ENCODE data around the gene LDHAL6A. TPM values are rescaled to one million over a fixed set of nuclear protein-coding genes. Genes with fewer than 3 reads are reported as not detected.
"Not testable (repeated sequence)": the region's sequence is repeated elsewhere in the genome, so short reads cannot be mapped to it uniquely, and the experiment has no call there.

LDHAL6A gene
- total RNA-seq (2014; rRNA removed; shearing (Covaris generic); ENCODE audit: low replicate concordance): not detected in 2 replicates

DNA sequence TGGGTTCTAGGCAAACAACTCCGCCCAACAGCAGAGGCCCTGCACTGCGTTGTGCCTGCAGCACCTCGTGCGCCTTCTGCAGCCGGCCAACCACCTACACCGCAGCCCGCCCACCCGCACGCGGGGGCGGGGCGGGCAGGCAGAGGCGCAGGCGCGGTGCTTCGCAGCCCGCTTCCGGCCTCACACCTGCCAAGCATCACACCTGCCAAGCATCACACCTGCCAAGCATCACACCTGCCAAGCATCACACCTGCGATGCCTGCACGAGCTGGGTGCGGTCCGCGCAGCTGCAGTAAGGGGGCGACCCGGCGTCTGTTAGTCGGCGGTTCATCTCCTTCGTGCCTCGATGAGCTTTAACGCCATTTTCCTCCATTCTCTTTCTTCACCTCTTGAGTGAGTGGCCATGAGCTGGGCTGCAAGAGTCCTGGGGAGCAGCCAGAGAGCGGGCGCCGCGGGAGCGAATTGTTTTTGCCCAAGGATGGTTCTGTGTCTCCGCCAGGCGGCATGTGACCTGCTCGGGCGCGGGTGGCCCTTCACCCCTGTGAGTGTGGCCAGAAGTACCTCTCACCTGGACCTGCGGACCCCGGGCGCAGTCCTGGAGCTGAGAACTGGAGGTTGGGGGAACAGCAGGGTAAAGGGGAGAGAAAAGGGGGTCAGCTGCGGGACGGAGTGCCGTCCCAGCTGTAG is at the start of gene LDHAL6A:
LDHAL6A (plus strand) TSS at position 171 of the 687 bp plus-strand sequence. CDS start 825 bp downstream, outside the sequence.
- Histone ChIP-seq H2AFZ (ENCODE audit: low read length) (no peak within 1 kb of the TSS), H3K9me3 (ENCODE audit: low read length) (no peaks in the 10 kb centered on the region), H3K9me2 (replicated peaks; ENCODE audit: insufficient read depth, low read length) (no peaks in the 10 kb centered on the region), H3K36me3 (ENCODE audit: insufficient read depth, low read length) (no peaks in the 10 kb centered on the region), H4K20me1 (ENCODE audit: insufficient read depth, low read depth, low read length) (no peaks in the 10 kb centered on the region), H3K27me3 (ENCODE audit: low read length) (no peaks in the 10 kb centered on the region), H3K4me3 (ENCODE audit: low read length) (no peak within 1 kb of the TSS), H3K9ac (ENCODE audit: low read length) (no peak within 1 kb of the TSS), H3K4me1 (ENCODE audit: low read length) (no peaks in the 10 kb centered on the region), H3K4me2 (ENCODE audit: low read depth, low read length, poor library complexity, severe bottlenecking) (no peak within 1 kb of the TSS), H3K79me2 (ENCODE audit: low read length) (no peaks in the 10 kb centered on the region), H3K27ac (ENCODE audit: low read length) (no peak within 1 kb of the TSS)
- no peak for DNase-seq

DNA sequence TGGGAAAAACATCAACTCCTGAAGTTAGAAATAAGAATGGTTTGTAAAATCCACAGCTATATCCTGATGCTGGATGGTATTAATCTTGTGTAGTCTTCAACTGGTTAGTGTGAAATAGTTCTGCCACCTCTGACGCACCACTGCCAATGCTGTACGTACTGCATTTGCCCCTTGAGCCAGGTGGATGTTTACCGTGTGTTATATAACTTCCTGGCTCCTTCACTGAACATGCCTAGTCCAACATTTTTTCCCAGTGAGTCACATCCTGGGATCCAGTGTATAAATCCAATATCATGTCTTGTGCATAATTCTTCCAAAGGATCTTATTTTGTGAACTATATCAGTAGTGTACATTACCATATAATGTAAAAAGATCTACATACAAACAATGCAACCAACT is 48.3 kb upstream of the LDHAL6A start:
- not testable (repeated sequence) for DNase-seq; H3K4me2 ChIP-seq (ENCODE audit: low read depth, low read length, poor library complexity, severe bottlenecking); H3K4me3 ChIP-seq (ENCODE audit: low read length); H3K9me3 ChIP-seq (ENCODE audit: low read length); H3K9ac ChIP-seq (ENCODE audit: low read length); H3K27me3 ChIP-seq (ENCODE audit: low read length); H2AFZ ChIP-seq (ENCODE audit: low read length); H3K9me2 ChIP-seq (replicated peaks; ENCODE audit: insufficient read depth, low read length); H3K79me2 ChIP-seq (ENCODE audit: low read length); H3K4me1 ChIP-seq (ENCODE audit: low read length); H3K27ac ChIP-seq (ENCODE audit: low read length)
- Histone ChIP-seq H4K20me1 (ENCODE audit: insufficient read depth, low read depth, low read length) (peaks cover 29% of the 10 kb centered on the region), H3K36me3 (ENCODE audit: insufficient read depth, low read length) (peaks cover 46% of the 10 kb centered on the region)

DNA sequence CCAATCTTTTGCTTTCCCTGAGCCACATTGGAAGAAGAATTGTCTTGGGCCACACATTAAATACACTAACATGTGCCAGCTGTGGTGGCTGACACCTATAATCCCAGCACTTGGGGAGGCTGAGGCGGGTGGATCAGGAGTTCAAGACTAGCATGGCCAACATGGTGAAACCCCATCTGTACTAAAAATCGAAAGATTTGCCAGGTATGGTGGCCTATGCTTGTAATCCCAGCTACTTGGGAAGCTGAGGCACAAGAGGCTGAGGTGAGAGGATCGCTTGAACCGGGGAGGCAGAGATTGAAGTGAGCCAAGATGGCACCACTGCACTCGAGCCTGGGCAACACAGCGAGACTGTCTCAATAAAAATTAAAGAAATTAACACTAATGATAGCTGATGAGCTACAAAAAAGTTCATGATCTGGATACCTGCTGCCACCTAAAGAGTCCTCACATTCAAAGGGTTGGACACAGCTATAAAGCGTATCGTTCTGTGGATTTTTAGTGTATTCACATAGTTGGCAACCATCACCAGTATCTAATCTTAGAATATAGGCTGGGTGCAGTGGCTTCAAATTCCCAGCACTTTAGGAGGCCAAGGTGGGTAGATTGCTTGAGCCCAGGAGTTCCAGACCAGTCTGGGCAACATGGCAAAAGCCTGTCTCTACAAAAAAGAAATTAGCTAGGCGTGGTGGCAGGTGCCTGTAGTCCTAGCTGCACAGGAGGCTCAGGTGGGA is 46.9 kb upstream of the LDHAL6A start:
- Histone ChIP-seq H3K9me3 (ENCODE audit: low read length) (no peaks in the 10 kb centered on the region), H3K4me3 (ENCODE audit: low read length) (no peak overlapping the region), H3K9ac (ENCODE audit: low read length) (no peak overlapping the region), H3K9me2 (replicated peaks; ENCODE audit: insufficient read depth, low read length) (no peaks in the 10 kb centered on the region), H2AFZ (ENCODE audit: low read length) (no peak overlapping the region), H4K20me1 (ENCODE audit: insufficient read depth, low read depth, low read length) (peaks cover 16% of the 10 kb centered on the region), H3K36me3 (ENCODE audit: insufficient read depth, low read length) (peaks cover 33% of the 10 kb centered on the region; the same call in 1 of the 2 replicates), H3K27ac (ENCODE audit: low read length) (no peak overlapping the region), H3K27me3 (ENCODE audit: low read length) (no peaks in the 10 kb centered on the region), H3K4me1 (ENCODE audit: low read length) (no peaks in the 10 kb centered on the region), H3K4me2 (ENCODE audit: low read depth, low read length, poor library complexity, severe bottlenecking) (no peak overlapping the region), H3K79me2 (ENCODE audit: low read length) (no peaks in the 10 kb centered on the region)
- DNase-seq: peak; percentile 64

DNA sequence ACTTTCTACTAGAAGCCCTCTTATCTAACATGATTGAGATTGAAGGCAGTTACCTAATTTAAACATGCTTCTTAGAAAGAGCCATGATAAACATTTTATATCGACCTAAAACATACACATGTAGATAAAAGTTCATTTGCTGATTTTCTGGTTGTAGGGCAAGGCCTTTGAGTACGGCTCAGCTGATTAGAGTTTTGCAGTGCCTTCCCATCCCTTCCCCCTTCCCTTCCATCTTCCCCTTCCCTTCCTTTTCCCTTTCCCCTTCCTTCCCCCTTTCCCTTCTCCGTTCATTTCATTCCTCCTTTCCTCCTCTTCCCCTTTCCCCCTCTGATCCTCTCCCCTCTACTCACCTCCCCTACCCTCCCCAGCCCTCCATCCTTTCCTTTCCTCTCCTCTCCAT is 39.2 kb upstream of the LDHAL6A start:
- no peaks in the 10 kb centered on the region for H3K9me3 ChIP-seq (ENCODE audit: low read length)
- H3K4me1 ChIP-seq (ENCODE audit: low read length): no peaks in the 10 kb centered on the region
- H3K27ac ChIP-seq (ENCODE audit: low read length): no peak overlapping the region
- no peaks in the 10 kb centered on the region for H3K79me2 ChIP-seq (ENCODE audit: low read length)
- H3K4me3 ChIP-seq (ENCODE audit: low read length): no peak overlapping the region
- no peak overlapping the region for H2AFZ ChIP-seq (ENCODE audit: low read length)
- DNase-seq: no peak
- no peaks in the 10 kb centered on the region for H4K20me1 ChIP-seq (ENCODE audit: insufficient read depth, low read depth, low read length)
- H3K4me2 ChIP-seq (ENCODE audit: low read depth, low read length, poor library complexity, severe bottlenecking): no peak overlapping the region
- H3K27me3 ChIP-seq (ENCODE audit: low read length): no peaks in the 10 kb centered on the region
- H3K36me3 ChIP-seq (ENCODE audit: insufficient read depth, low read length): no peaks in the 10 kb centered on the region
- H3K9me2 ChIP-seq (replicated peaks; ENCODE audit: insufficient read depth, low read length): no peaks in the 10 kb centered on the region
- no peak overlapping the region for H3K9ac ChIP-seq (ENCODE audit: low read length)

DNA sequence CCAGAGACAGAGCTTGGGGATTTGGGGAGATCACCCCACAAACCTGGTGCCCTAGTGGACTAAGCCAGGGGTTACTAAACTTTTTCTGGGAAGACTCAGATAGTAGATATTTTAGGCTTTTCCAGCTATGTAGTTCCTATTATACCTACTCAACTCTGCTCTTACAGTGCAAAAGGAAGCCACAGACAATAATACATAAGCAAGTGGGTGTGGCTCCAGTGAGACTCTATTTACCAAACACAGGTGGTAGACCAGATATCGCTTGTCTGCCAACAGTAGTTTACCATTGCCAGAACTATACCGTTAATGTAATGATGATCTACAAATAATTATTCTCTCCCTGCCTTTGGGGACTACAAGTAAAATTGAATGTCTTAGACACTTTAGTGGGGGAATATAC is 36.6 kb upstream of the LDHAL6A start:
- H3K36me3 ChIP-seq (ENCODE audit: insufficient read depth, low read length): no peaks in the 10 kb centered on the region
- no peaks in the 10 kb centered on the region for H3K9me2 ChIP-seq (replicated peaks; ENCODE audit: insufficient read depth, low read length)

DNA sequence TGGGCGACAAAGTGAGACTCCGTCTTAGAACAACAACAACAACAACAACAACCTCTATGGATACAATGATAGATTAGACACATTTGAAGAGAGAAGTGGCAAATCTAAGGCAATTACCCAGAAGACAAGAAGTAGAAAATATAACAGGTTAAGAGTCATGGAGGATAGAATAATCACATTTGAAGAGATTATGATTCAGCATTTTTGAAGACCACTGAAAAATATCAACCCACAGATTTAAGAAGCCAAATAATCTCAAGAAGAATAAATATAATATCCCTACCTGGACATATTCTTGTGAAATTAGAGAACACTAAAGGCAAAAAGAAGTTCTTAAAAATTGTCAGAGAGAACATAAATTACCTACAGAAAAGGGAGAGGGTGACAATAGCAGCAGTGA is 35.6 kb upstream of the LDHAL6A start:
- Histone ChIP-seq H3K27me3 (ENCODE audit: low read length) (no peaks in the 10 kb centered on the region), H3K79me2 (ENCODE audit: low read length) (no peaks in the 10 kb centered on the region), H3K4me2 (ENCODE audit: low read depth, low read length, poor library complexity, severe bottlenecking) (no peak overlapping the region), H3K9ac (ENCODE audit: low read length) (no peak overlapping the region), H3K4me3 (ENCODE audit: low read length) (no peak overlapping the region), H3K36me3 (ENCODE audit: insufficient read depth, low read length) (no peaks in the 10 kb centered on the region), H3K4me1 (ENCODE audit: low read length) (no peaks in the 10 kb centered on the region), H4K20me1 (ENCODE audit: insufficient read depth, low read depth, low read length) (no peaks in the 10 kb centered on the region), H3K27ac (ENCODE audit: low read length) (no peak overlapping the region), H3K9me3 (ENCODE audit: low read length) (no peaks in the 10 kb centered on the region), H2AFZ (ENCODE audit: low read length) (no peak overlapping the region), H3K9me2 (replicated peaks; ENCODE audit: insufficient read depth, low read length) (no peaks in the 10 kb centered on the region)
- DNase-seq: no peak

More for the DNA sequence above, 36.6 kb upstream of the LDHAL6A start:
- Histone ChIP-seq H3K4me3 (ENCODE audit: low read length) (no peak overlapping the region), H3K79me2 (ENCODE audit: low read length) (no peaks in the 10 kb centered on the region), H3K4me1 (ENCODE audit: low read length) (no peaks in the 10 kb centered on the region), H3K9ac (ENCODE audit: low read length) (no peak overlapping the region), H3K4me2 (ENCODE audit: low read depth, low read length, poor library complexity, severe bottlenecking) (no peak overlapping the region), H3K9me3 (ENCODE audit: low read length) (no peaks in the 10 kb centered on the region), H4K20me1 (ENCODE audit: insufficient read depth, low read depth, low read length) (no peaks in the 10 kb centered on the region), H2AFZ (ENCODE audit: low read length) (no peak overlapping the region), H3K27ac (ENCODE audit: low read length) (no peak overlapping the region), H3K27me3 (ENCODE audit: low read length) (no peaks in the 10 kb centered on the region)
- no peak for DNase-seq

DNA sequence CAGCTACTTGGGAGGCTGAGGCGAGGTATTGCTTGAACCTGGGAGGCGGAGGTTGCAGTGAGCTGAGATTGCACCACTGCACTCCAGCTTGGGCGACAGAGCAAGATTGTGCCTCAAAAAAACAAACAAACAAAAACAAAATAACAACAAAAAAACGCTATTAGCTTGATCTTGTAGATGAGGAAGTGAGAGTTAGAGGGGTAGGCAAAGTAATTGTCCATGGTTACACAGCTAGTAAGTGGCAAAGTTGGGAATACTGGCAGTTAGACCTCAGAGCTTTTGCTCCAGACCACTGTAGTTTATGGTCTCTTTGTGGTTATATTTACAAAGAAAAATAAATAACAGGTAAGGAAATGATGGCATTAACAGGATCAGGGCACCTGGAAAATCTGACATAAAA is 28.4 kb upstream of the LDHAL6A start:
- DNase-seq: no peak
- no peaks in the 10 kb centered on the region for H3K4me1 ChIP-seq (ENCODE audit: low read length)
- no peaks in the 10 kb centered on the region for H3K27me3 ChIP-seq (ENCODE audit: low read length)
- no peaks in the 10 kb centered on the region for H3K36me3 ChIP-seq (ENCODE audit: insufficient read depth, low read length)
- no peak overlapping the region for H3K27ac ChIP-seq (ENCODE audit: low read length)
- H4K20me1 ChIP-seq (ENCODE audit: insufficient read depth, low read depth, low read length): no peaks in the 10 kb centered on the region
- no peak overlapping the region for H3K4me3 ChIP-seq (ENCODE audit: low read length)
- no peak overlapping the region for H3K9ac ChIP-seq (ENCODE audit: low read length)
- no peak overlapping the region for H3K4me2 ChIP-seq (ENCODE audit: low read depth, low read length, poor library complexity, severe bottlenecking)
- H3K9me2 ChIP-seq (replicated peaks; ENCODE audit: insufficient read depth, low read length): no peaks in the 10 kb centered on the region
- H3K9me3 ChIP-seq (ENCODE audit: low read length): no peaks in the 10 kb centered on the region
- H3K79me2 ChIP-seq (ENCODE audit: low read length): no peaks in the 10 kb centered on the region
- no peak overlapping the region for H2AFZ ChIP-seq (ENCODE audit: low read length)

DNA sequence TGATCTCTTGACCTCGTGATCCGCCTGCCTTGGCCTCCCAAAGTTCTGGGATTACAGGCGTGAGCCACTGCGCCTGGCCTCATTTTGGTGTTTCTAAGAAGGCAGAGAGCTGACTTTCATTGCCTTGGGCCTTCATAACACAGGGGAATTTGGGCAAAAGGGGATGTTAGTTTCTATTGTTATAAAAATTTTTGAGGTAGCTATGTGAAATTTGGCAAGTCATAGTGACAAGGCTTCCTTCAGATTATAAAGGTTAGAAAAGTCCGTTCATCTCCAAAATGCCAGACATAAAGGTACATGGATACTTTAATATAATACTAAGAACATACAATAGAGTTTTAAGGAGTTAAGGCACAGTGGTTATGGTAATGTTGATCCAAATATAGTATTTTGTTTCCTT is 26.3 kb upstream of the LDHAL6A start:
- Histone ChIP-seq H3K79me2 (ENCODE audit: low read length) (no peaks in the 10 kb centered on the region), H3K9ac (ENCODE audit: low read length) (no peak overlapping the region), H3K9me2 (replicated peaks; ENCODE audit: insufficient read depth, low read length) (no peaks in the 10 kb centered on the region), H3K27me3 (ENCODE audit: low read length) (no peaks in the 10 kb centered on the region), H3K4me1 (ENCODE audit: low read length) (no peaks in the 10 kb centered on the region), H3K9me3 (ENCODE audit: low read length) (no peaks in the 10 kb centered on the region), H3K4me3 (ENCODE audit: low read length) (no peak overlapping the region), H2AFZ (ENCODE audit: low read length) (no peak overlapping the region), H4K20me1 (ENCODE audit: insufficient read depth, low read depth, low read length) (no peaks in the 10 kb centered on the region), H3K36me3 (ENCODE audit: insufficient read depth, low read length) (no peaks in the 10 kb centered on the region), H3K27ac (ENCODE audit: low read length) (no peak overlapping the region), H3K4me2 (ENCODE audit: low read depth, low read length, poor library complexity, severe bottlenecking) (no peak overlapping the region)
- no peak for DNase-seq

Measured in Karpas-422 (cell line).